Measurements from ENCODE around the gene RGS18.

DNA sequence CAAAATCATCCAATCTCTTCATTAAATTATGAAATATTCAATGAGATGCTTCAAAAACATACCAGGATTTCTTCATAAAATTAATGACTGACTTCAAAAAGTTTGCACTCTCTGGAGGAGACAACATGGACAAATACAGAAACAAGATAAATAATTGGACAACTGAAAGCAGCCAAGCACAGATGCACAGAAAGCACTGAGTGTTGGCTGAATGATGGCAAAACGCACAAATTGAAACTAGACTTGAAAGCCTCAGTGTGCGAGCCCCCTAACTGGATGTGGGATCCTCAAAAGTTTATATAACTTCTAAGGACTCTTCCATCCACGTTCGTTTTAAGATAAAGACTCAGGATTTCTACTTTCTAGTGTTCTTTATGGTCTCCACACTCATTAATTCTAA lies 27.9 kb downstream of the RGS18 start:
- TF ChIP-seq, protein P1, sequence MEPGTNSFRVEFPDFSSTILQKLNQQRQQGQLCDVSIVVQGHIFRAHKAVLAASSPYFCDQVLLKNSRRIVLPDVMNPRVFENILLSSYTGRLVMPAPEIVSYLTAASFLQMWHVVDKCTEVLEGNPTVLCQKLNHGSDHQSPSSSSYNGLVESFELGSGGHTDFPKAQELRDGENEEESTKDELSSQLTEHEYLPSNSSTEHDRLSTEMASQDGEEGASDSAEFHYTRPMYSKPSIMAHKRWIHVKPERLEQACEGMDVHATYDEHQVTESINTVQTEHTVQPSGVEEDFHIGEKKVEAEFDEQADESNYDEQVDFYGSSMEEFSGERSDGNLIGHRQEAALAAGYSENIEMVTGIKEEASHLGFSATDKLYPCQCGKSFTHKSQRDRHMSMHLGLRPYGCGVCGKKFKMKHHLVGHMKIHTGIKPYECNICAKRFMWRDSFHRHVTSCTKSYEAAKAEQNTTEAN (CRISPR knock-in tag; IDR thresholded peaks at IDR 0.05), result no peak
- TF ChIP-seq FOSL1 (tag; conservative IDR thresholded peaks at IDR 0.05), result no peak
- TF ChIP-seq, protein P2, sequence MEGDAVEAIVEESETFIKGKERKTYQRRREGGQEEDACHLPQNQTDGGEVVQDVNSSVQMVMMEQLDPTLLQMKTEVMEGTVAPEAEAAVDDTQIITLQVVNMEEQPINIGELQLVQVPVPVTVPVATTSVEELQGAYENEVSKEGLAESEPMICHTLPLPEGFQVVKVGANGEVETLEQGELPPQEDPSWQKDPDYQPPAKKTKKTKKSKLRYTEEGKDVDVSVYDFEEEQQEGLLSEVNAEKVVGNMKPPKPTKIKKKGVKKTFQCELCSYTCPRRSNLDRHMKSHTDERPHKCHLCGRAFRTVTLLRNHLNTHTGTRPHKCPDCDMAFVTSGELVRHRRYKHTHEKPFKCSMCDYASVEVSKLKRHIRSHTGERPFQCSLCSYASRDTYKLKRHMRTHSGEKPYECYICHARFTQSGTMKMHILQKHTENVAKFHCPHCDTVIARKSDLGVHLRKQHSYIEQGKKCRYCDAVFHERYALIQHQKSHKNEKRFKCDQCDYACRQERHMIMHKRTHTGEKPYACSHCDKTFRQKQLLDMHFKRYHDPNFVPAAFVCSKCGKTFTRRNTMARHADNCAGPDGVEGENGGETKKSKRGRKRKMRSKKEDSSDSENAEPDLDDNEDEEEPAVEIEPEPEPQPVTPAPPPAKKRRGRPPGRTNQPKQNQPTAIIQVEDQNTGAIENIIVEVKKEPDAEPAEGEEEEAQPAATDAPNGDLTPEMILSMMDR (IDR thresholded peaks at IDR 0.05 in 2 of 3, conservative IDR thresholded peaks at IDR 0.05 in 1 of 3; ENCODE audit: insufficient read depth in 2 of 3, low read depth in 1 of 3, low read length in 3 of 3), result no peak
- TF ChIP-seq EP300 (IDR thresholded peaks at IDR 0.05; ENCODE audit: low read length), result no peak
- TF ChIP-seq POLR2AphosphoS5 (IDR thresholded peaks at IDR 0.05; ENCODE audit: control insufficient read depth, insufficient read depth, low read depth, low read length), result no peak
- no peak for TF ChIP-seq ARHGAP35 (IDR thresholded peaks at IDR 0.05; ENCODE audit: partially characterized antibody)
- TF ChIP-seq, protein P3, sequence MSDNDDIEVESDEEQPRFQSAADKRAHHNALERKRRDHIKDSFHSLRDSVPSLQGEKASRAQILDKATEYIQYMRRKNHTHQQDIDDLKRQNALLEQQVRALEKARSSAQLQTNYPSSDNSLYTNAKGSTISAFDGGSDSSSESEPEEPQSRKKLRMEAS (CRISPR knock-in tag; IDR thresholded peaks at IDR 0.05), result no peak
- TF ChIP-seq TAF1 (IDR thresholded peaks at IDR 0.05; ENCODE audit: control insufficient read depth, extremely low read depth, insufficient read depth, low read length, severe bottlenecking), result no peak
- no peak for TF ChIP-seq SMARCB1 (IDR thresholded peaks at IDR 0.05; ENCODE audit: insufficient read length, low read depth)
- no peak for TF ChIP-seq POLR2AphosphoS2 (IDR thresholded peaks at IDR 0.05; ENCODE audit: low read length)
- no peak for TF ChIP-seq FOXM1 (IDR thresholded peaks at IDR 0.05; ENCODE audit: low read depth)
- TF ChIP-seq FOXM1 (CRISPR knock-in tag; IDR thresholded peaks at IDR 0.05; ENCODE audit: low read depth), result no peak
- TF ChIP-seq, protein P4, sequence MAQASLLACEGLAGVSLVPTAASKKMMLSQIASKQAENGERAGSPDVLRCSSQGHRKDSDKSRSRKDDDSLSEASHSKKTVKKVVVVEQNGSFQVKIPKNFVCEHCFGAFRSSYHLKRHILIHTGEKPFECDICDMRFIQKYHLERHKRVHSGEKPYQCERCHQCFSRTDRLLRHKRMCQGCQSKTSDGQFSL (CRISPR knock-in tag; IDR thresholded peaks at IDR 0.05), result no peak
- TF ChIP-seq, protein P4 (tag; IDR thresholded peaks at IDR 0.05), result no peak
- TF ChIP-seq POLR2A (conservative IDR thresholded peaks at IDR 0.05), result no peak
